Thyroid gland (tissue), 4 donors: ENCODE measurements around the gene PRPS1. TPM values are rescaled to one million over a fixed set of nuclear protein-coding genes. Genes with fewer than 3 reads are reported as not detected.

Experiments used
- DNase-seq, 2 donors: peaks; one replicate each; pipeline ENCODE4 v3.0.0-alpha.2; 2019
- H3K27ac ChIP-seq, 3 donors: fragments of 200-600 bp; sonication (generic); 1 replicate in 2 of 3; 2 replicates in 1 of 3; pipeline ENCODE4 v1.5.1; 2016 to 2019; ENCODE audit warnings: mild to moderate bottlenecking in 1 of 3, moderate library complexity in 1 of 3
- H3K27me3 ChIP-seq: fragments of 200-600 bp; sonication (generic); one replicate; pipeline ENCODE4 v1.5.1; 2019
- H3K36me3 ChIP-seq, 2 donors: fragments of 200-600 bp; sonication (generic); one replicate each; pipeline ENCODE4 v1.5.1; 2016 to 2019
- H3K4me1 ChIP-seq, 2 donors: fragments of 200-600 bp; sonication (generic); one replicate each; pipeline ENCODE4 v1.5.1; 2017 to 2019
- H3K4me3 ChIP-seq, 3 donors: fragments of 200-600 bp; sonication (generic); replicated peaks in 1 of 3; 1 replicate in 2 of 3; 2 replicates in 1 of 3; pipeline ENCODE4 v1.5.1; 2016; ENCODE audit warnings: mild to moderate bottlenecking in 1 of 3
- H3K9me3 ChIP-seq: fragments of 200-600 bp; sonication (generic); one replicate; pipeline ENCODE4 v1.5.1; 2017
- CTCF ChIP-seq, 6 experiments: fragments of 200-600 bp in 3 of 6; fragments of 450-650 bp in 3 of 6; sonication (generic) in 3 of 6; IDR thresholded peaks; one replicate each; pipeline ENCODE4 v1.5.1; 2016 to 2019; ENCODE audit warnings: antibody characterized with exemption in 6 of 6, mild to moderate bottlenecking in 2 of 6, inconsistent platforms in 1 of 6, moderate library complexity in 1 of 6
- POLR2A ChIP-seq, 2 donors: fragments of 450-650 bp; IDR thresholded peaks; one replicate each; pipeline ENCODE4 v1.6.1; 2017; ENCODE audit warnings: antibody characterized with exemption in 2 of 2, mild to moderate bottlenecking in 2 of 2, moderate library complexity in 1 of 2
- WGBS, 2 donors: methylation state at CpG; one replicate each; pipeline ENCODE4 v1.1.5; 2017; 5-methylcytosine and 5-hydroxymethylcytosine counted together
- intact Hi-C: fragments of 100-400 bp; cut with DNase I; formaldehyde crosslinking; loops from one replicate; pipeline ENCODE4 v1.15.1; 2023
- total RNA-seq, 4 donors: library from RNA; depleted of rRNA; stranded (reverse); fragments of >200 nt; gene quantifications; one replicate each; pipeline ENCODE4 v1.2.3, GENCODE V29; 2016

PRPS1 gene
- total RNA-seq, 4 donors from 2014 or later, result 45.1 to 69.6 (median 62.8) TPM

GRCh38 chrX:107675823-107676555 is 47.7 kb downstream of the PRPS1 start:
- intact Hi-C loops, result loop anchor here (5.0 kb wide), 1 partner anchor 41 kb away; no protein-coding TSS in a partner anchor
- 2 to 12% methylated on average over 5 to 8 of the region's 9 CpGs for WGBS, 2 donors
- DNase-seq, result peak; percentile 58
- Histone ChIP-seq H3K4me3 (peak overlapping the region in 1 of 3 donors; percentile 26), H3K9me3 (no peaks in the 10 kb centered on the region), H3K4me1 (peaks cover 27 to 43% of the 10 kb centered on the region in 2 donors), H3K36me3 (no peaks in the 10 kb centered on the region), H3K27me3 (no peaks in the 10 kb centered on the region), H3K27ac (peak overlapping the region; percentile 94 to 99 (median 99))
- TF ChIP-seq POLR2A (IDR thresholded peaks at IDR 0.05) (peak in 1 of 2 donors; percentile 45), CTCF (IDR thresholded peaks at IDR 0.05) (no peak)

GRCh38 chrX:107676559-107677378 is 48.5 kb downstream of the PRPS1 start:
- peak; percentile 94 for DNase-seq
- H3K4me1 ChIP-seq, result peaks cover 27 to 43% of the 10 kb centered on the region in 2 donors
- no peaks in the 10 kb centered on the region for H3K27me3 ChIP-seq
- peak overlapping the region; percentile 94 to 99 (median 99) for H3K27ac ChIP-seq
- H3K36me3 ChIP-seq, result no peaks in the 10 kb centered on the region
- peak overlapping the region in 1 of 3 donors; percentile 26 for H3K4me3 ChIP-seq
- intact Hi-C loops, result loop anchor here (5.0 kb wide), 1 partner anchor 41 kb away; no protein-coding TSS in a partner anchor
- H3K9me3 ChIP-seq, result no peaks in the 10 kb centered on the region
- WGBS, 2 donors, result 2 to 11% methylated on average over 9 to 15 of the region's 30 CpGs
- TF ChIP-seq CTCF (IDR thresholded peaks at IDR 0.05) (no peak), POLR2A (IDR thresholded peaks at IDR 0.05) (peak in 1 of 2 donors; percentile 48)

GRCh38 chrX:107677501-107677901 is 49.2 kb downstream of the PRPS1 start:
- no peak for TF ChIP-seq CTCF (IDR thresholded peaks at IDR 0.05)
- TF ChIP-seq POLR2A (IDR thresholded peaks at IDR 0.05), result no peak
- Histone ChIP-seq H3K9me3 (no peaks in the 10 kb centered on the region), H3K4me1 (peaks cover 27 to 49% of the 10 kb centered on the region in 2 donors), H3K4me3 (no peak overlapping the region), H3K36me3 (no peaks in the 10 kb centered on the region), H3K27ac (peak overlapping the region; percentile 94 to 99 (median 99)), H3K27me3 (no peaks in the 10 kb centered on the region)
- intact Hi-C loops, result loop anchor here (5.0 kb wide), 1 partner anchor 40 kb away; no protein-coding TSS in a partner anchor
- DNase-seq, result peak; percentile 23 to 26
- 30 to 34% methylated on average over 5 to 10 of the region's 10 CpGs for WGBS, 2 donors

GRCh38 chrX:107677909-107678308 is 49.6 kb downstream of the PRPS1 start:
- Histone ChIP-seq H3K4me3 (no peak overlapping the region), H3K36me3 (no peaks in the 10 kb centered on the region), H3K9me3 (no peaks in the 10 kb centered on the region), H3K27me3 (no peaks in the 10 kb centered on the region), H3K27ac (peak overlapping the region; percentile 94 to 99 (median 99)), H3K4me1 (peaks cover 25 to 50% of the 10 kb centered on the region in 2 donors)
- DNase-seq, result no peak
- intact Hi-C loops, result loop anchor here (5.0 kb wide), 1 partner anchor 39 kb away; no protein-coding TSS in a partner anchor
- TF ChIP-seq POLR2A (IDR thresholded peaks at IDR 0.05), result no peak
- TF ChIP-seq CTCF (IDR thresholded peaks at IDR 0.05), result no peak
- WGBS, 2 donors, result 54 to 60% methylated on average over 4 of the region's 4 CpGs
